Measurements from ENCODE around the gene CMTM2.

The CMTM2 gene

GRCh38 chr16:66541388-66542355, 37.6 kb upstream of the CMTM2 start:
- Histone ChIP-seq H3K4me3 (no peak overlapping the region), H3K4me2 (peak overlapping the region in 9 of 11 experiments; percentile 6 to 84 (median 63); a peak in 13 of 22 replicates), H3K9ac (peak overlapping the region in 5 of 11 experiments; percentile 2 to 39 (median 5); a peak in 4 of 22 replicates), H3K27ac (peak overlapping the region in 7 of 11 experiments; percentile 69 to 92 (median 86); a peak in 14 of 22 replicates), H3K36me3 (peaks cover 0 to 66% (median 5%) of the 10 kb centered on the region in 11 experiments; a peak in 11 of 22 replicates), H4K20me1 (no peaks in the 10 kb centered on the region), H3K4me1 (peaks cover 72 to 100% (median 95%) of the 10 kb centered on the region in 10 experiments), H3K9me3 (replicated peaks in 1 of 11) (peaks cover 0 to 6% (median 0%) of the 10 kb centered on the region in 11 experiments; a peak in 3 of 22 replicates), H3K27me3 (no peaks in the 10 kb centered on the region)
- TF ChIP-seq Cebpa-rat (IDR thresholded peaks at IDR 0.05) = no peak

GRCh38 chr16:66542396-66542795, 36.9 kb upstream of the CMTM2 start:
- Histone ChIP-seq H3K4me2 (peak overlapping the region; percentile 6 to 82 (median 63); a peak in 12 of 22 replicates), H3K9ac (peak overlapping the region in 5 of 11 experiments; percentile 2 to 39 (median 5); a peak in 4 of 22 replicates), H3K4me1 (peaks cover 79 to 100% (median 95%) of the 10 kb centered on the region in 10 experiments), H3K36me3 (peaks cover 0 to 64% (median 0%) of the 10 kb centered on the region in 11 experiments; a peak in 7 of 22 replicates), H3K4me3 (no peak overlapping the region), H3K27me3 (no peaks in the 10 kb centered on the region), H3K27ac (peak overlapping the region in 7 of 11 experiments; percentile 41 to 92 (median 83); a peak in 15 of 22 replicates), H3K9me3 (replicated peaks in 1 of 11) (peaks cover 0 to 6% (median 0%) of the 10 kb centered on the region in 11 experiments; a peak in 3 of 22 replicates), H4K20me1 (no peaks in the 10 kb centered on the region)
- no peak for TF ChIP-seq Cebpa-rat (IDR thresholded peaks at IDR 0.05)

GRCh38 chr16:66543541-66543940, 35.7 kb upstream of the CMTM2 start:
- peak overlapping the region; percentile 47 to 92 (median 69) for H3K27ac ChIP-seq
- no peak for TF ChIP-seq Cebpa-rat (IDR thresholded peaks at IDR 0.05)
- H3K4me1 ChIP-seq = peaks cover 84 to 100% (median 95%) of the 10 kb centered on the region in 10 experiments
- H3K36me3 ChIP-seq = peaks cover 0 to 53% (median 0%) of the 10 kb centered on the region in 11 experiments; a peak in 5 of 22 replicates
- peak overlapping the region; percentile 19 to 69 (median 49); a peak in 20 of 22 replicates for H3K9ac ChIP-seq
- H3K27me3 ChIP-seq = no peaks in the 10 kb centered on the region
- no peaks in the 10 kb centered on the region for H4K20me1 ChIP-seq
- no peak overlapping the region for H3K4me3 ChIP-seq
- peaks cover 0 to 6% (median 0%) of the 10 kb centered on the region in 11 experiments; a peak in 3 of 22 replicates for H3K9me3 ChIP-seq (replicated peaks in 1 of 11)
- peak overlapping the region; percentile 57 to 98 (median 71) for H3K4me2 ChIP-seq

GRCh38 chr16:66544016-66544757, 35.1 kb upstream of the CMTM2 start:
- peak overlapping the region; percentile 19 to 69 (median 49); a peak in 20 of 22 replicates for H3K9ac ChIP-seq

GRCh38 chr16:66547101-66547989, 31.9 kb upstream of the CMTM2 start:
- peaks cover 0 to 27% (median 0%) of the 10 kb centered on the region in 11 experiments; a peak in 4 of 22 replicates for H3K36me3 ChIP-seq
- peaks cover 0 to 6% (median 0%) of the 10 kb centered on the region in 11 experiments; a peak in 2 of 22 replicates for H3K9me3 ChIP-seq (replicated peaks in 1 of 11)
- H3K27ac ChIP-seq = peak overlapping the region in 10 of 11 experiments; percentile 88 to 99 (median 99); a peak in 18 of 22 replicates
- TF ChIP-seq Cebpa-rat (IDR thresholded peaks at IDR 0.05) = no peak
- H3K4me2 ChIP-seq = peak overlapping the region; percentile 90 to 98 (median 96)
- no peaks in the 10 kb centered on the region for H3K27me3 ChIP-seq
- H3K9ac ChIP-seq = peak overlapping the region in 9 of 11 experiments; percentile 45 to 98 (median 97); a peak in 14 of 22 replicates
- peak overlapping the region in 1 of 10 experiments; percentile 64; a peak in 2 of 20 replicates for H3K4me3 ChIP-seq
- H3K4me1 ChIP-seq = peaks cover 89 to 98% (median 92%) of the 10 kb centered on the region in 10 experiments
- H4K20me1 ChIP-seq = no peaks in the 10 kb centered on the region

More at GRCh38 chr16:66544016-66544757, 35.1 kb upstream of the CMTM2 start:
- no peak for TF ChIP-seq Cebpa-rat (IDR thresholded peaks at IDR 0.05)
- peak overlapping the region; percentile 57 to 98 (median 71) for H3K4me2 ChIP-seq
- H3K27me3 ChIP-seq = no peaks in the 10 kb centered on the region
- peak overlapping the region; percentile 47 to 92 (median 69); a peak in 21 of 22 replicates for H3K27ac ChIP-seq
- H3K4me1 ChIP-seq = peaks cover 84 to 100% (median 95%) of the 10 kb centered on the region in 10 experiments
- no peaks in the 10 kb centered on the region for H4K20me1 ChIP-seq
- H3K36me3 ChIP-seq = peaks cover 0 to 49% (median 0%) of the 10 kb centered on the region in 11 experiments; a peak in 5 of 22 replicates
- H3K4me3 ChIP-seq = no peak overlapping the region
- H3K9me3 ChIP-seq (replicated peaks in 1 of 11) = peaks cover 0 to 6% (median 0%) of the 10 kb centered on the region in 11 experiments; a peak in 2 of 22 replicates

GRCh38 chr16:66548068-66548467, 31.2 kb upstream of the CMTM2 start:
- H3K4me1 ChIP-seq = peaks cover 84 to 95% (median 88%) of the 10 kb centered on the region in 10 experiments
- peak overlapping the region; percentile 88 to 99 (median 99); a peak in 21 of 22 replicates for H3K27ac ChIP-seq
- H3K4me2 ChIP-seq = peak overlapping the region; percentile 90 to 98 (median 96)
- H3K4me3 ChIP-seq = peak overlapping the region in 5 of 10 experiments; percentile 26 to 78 (median 66); a peak in 4 of 20 replicates
- H3K9me3 ChIP-seq (replicated peaks in 1 of 11) = peaks cover 0 to 6% (median 0%) of the 10 kb centered on the region in 11 experiments; a peak in 2 of 22 replicates
- peak overlapping the region; percentile 89 to 98 (median 97); a peak in 21 of 22 replicates for H3K9ac ChIP-seq
- no peaks in the 10 kb centered on the region for H4K20me1 ChIP-seq
- H3K27me3 ChIP-seq = no peaks in the 10 kb centered on the region
- H3K36me3 ChIP-seq = peaks cover 0 to 24% (median 0%) of the 10 kb centered on the region in 11 experiments; a peak in 4 of 22 replicates
- TF ChIP-seq Cebpa-rat (IDR thresholded peaks at IDR 0.05) = no peak

- H3K4me2 ChIP-seq = peak overlapping the region; percentile 90 to 98 (median 96)
- no peaks in the 10 kb centered on the region for H4K20me1 ChIP-seq
- H3K27me3 ChIP-seq = no peaks in the 10 kb centered on the region
- TF ChIP-seq Cebpa-rat (IDR thresholded peaks at IDR 0.05) = no peak
- H3K4me1 ChIP-seq = peaks cover 82 to 95% (median 85%) of the 10 kb centered on the region in 10 experiments
- H3K27ac ChIP-seq = peak overlapping the region; percentile 88 to 99 (median 99)
- H3K4me3 ChIP-seq = peak overlapping the region; percentile 61 to 78 (median 66)
- H3K9me3 ChIP-seq (replicated peaks in 1 of 11) = peaks cover 0 to 6% (median 0%) of the 10 kb centered on the region in 11 experiments; a peak in 2 of 22 replicates
- peaks cover 0 to 17% (median 0%) of the 10 kb centered on the region in 11 experiments; a peak in 9 of 22 replicates for H3K36me3 ChIP-seq
- H3K9ac ChIP-seq = peak overlapping the region; percentile 89 to 98 (median 97)
These were observed 30.4 kb upstream of the CMTM2 start for GRCh38 chr16:66548868-66549267.

All from BLaER1 treated with 17β-estradiol and CSF1 and Interleukin-3, amounts not matched to agents 10 nM and 100 nM (cell line).